Loucy (cell line): ENCODE measurements around the gene SHC3.
"Not testable (repeated sequence)": the region's sequence is repeated elsewhere in the genome, so short reads cannot be mapped to it uniquely, and the experiment has no call there.

ENCODE experiments used
- H2AFZ ChIP-seq: fragments of 200-600 bp; sonication (generic); 2 replicates; pipeline ENCODE4 v1.6.0; 2016; ENCODE audit warnings: antibody characterized with exemption, mild to moderate bottlenecking, low read length, moderate library complexity
- H3F3A ChIP-seq: fragments of 200-600 bp; 2 replicates; pipeline ENCODE4 v1.6.0; 2016; ENCODE audit warnings: antibody characterized with exemption, low read depth, mild to moderate bottlenecking
- H3K27me3 ChIP-seq: fragments of 200-600 bp; sonication (generic); 2 replicates; pipeline ENCODE4 v1.6.1; 2014; ENCODE audit warnings: low read length, mild to moderate bottlenecking; ENCODE audit not compliant: insufficient read depth, poor library complexity, severe bottlenecking
- H3K36me3 ChIP-seq: fragments of 200-600 bp; sonication (generic); 2 replicates; pipeline ENCODE4 v1.6.1; 2016; ENCODE audit warnings: low read length; ENCODE audit not compliant: insufficient read depth
- H3K4me1 ChIP-seq: fragments of 200-600 bp; sonication (generic); 2 replicates; pipeline ENCODE4 v1.5.1; 2014; ENCODE audit warnings: low read length, mild to moderate bottlenecking; ENCODE audit not compliant: insufficient read depth, poor library complexity, severe bottlenecking
- H3K4me2 ChIP-seq: fragments of 200-600 bp; sonication (generic); 2 replicates; pipeline ENCODE4 v1.6.0; 2014; ENCODE audit warnings: antibody characterized with exemption, low read length, low read depth, mild to moderate bottlenecking; ENCODE audit not compliant: poor library complexity, severe bottlenecking
- H3K4me3 ChIP-seq: fragments of 200-600 bp; sonication (generic); 2 replicates; pipeline ENCODE4 v1.5.1; 2014; ENCODE audit warnings: low read length, mild to moderate bottlenecking, mixed read lengths; ENCODE audit not compliant: poor library complexity, severe bottlenecking
- H3K79me2 ChIP-seq: fragments of 200-600 bp; sonication (generic); 2 replicates; pipeline ENCODE4 v1.6.1; 2014; ENCODE audit warnings: low read length; ENCODE audit not compliant: insufficient read depth
- H3K9ac ChIP-seq: fragments of 200-600 bp; sonication (generic); 2 replicates; pipeline ENCODE4 v1.6.0; 2014; ENCODE audit warnings: mild to moderate bottlenecking, low read depth, low read length, moderate library complexity; ENCODE audit not compliant: poor library complexity, severe bottlenecking
- H3K9me2 ChIP-seq: fragments of 200-600 bp; sonication (generic); replicated peaks from 2 replicates; pipeline ENCODE4 v1.6.1; 2016; ENCODE audit warnings: low read depth, low read length, mixed read lengths
- H3K9me3 ChIP-seq: fragments of 200-600 bp; sonication (generic); 2 replicates; pipeline ENCODE4 v1.6.1; 2014; ENCODE audit warnings: mild to moderate bottlenecking, antibody characterized with exemption, low read length, low read depth; ENCODE audit not compliant: insufficient read depth
- H4K20me1 ChIP-seq: fragments of 200-600 bp; sonication (generic); 2 replicates; pipeline ENCODE4 v1.6.0; 2014; ENCODE audit warnings: antibody characterized with exemption, low read length, mild to moderate bottlenecking; ENCODE audit not compliant: insufficient read depth, poor library complexity, severe bottlenecking
- CTCF ChIP-seq: fragments of 200-600 bp; sonication (generic); conservative IDR thresholded peaks from 2 replicates; pipeline ENCODE4 v1.5.1; 2014; ENCODE audit warnings: mild to moderate bottlenecking, antibody characterized with exemption, low read length
- EZH2phosphoT487 ChIP-seq: fragments of 200-600 bp; IDR thresholded peaks from 2 replicates; pipeline ENCODE4 v1.6.1; 2018; ENCODE audit warnings: antibody characterized with exemption, mild to moderate bottlenecking, moderate library complexity, borderline replicate concordance

The SHC3 gene

GRCh38 chr9:89213396-89213880 lies 34.8 kb upstream of the SHC3 start:
- Histone ChIP-seq H3K9ac (no peak overlapping the region), H3K4me1 (no peaks in the 10 kb centered on the region), H3F3A (no peaks in the 10 kb centered on the region), H3K9me3 (no peaks in the 10 kb centered on the region), H3K36me3 (no peaks in the 10 kb centered on the region), H3K79me2 (no peaks in the 10 kb centered on the region), H4K20me1 (no peaks in the 10 kb centered on the region), H2AFZ (no peak overlapping the region), H3K27me3 (no peaks in the 10 kb centered on the region), H3K4me3 (no peak overlapping the region), H3K9me2 (no peaks in the 10 kb centered on the region), H3K4me2 (no peak overlapping the region)
- no peak for TF ChIP-seq CTCF
- TF ChIP-seq EZH2phosphoT487, result no peak

- no peaks in the 10 kb centered on the region for H4K20me1 ChIP-seq
- H3K9me3 ChIP-seq, result no peaks in the 10 kb centered on the region
- no peaks in the 10 kb centered on the region for H3K79me2 ChIP-seq
- no peaks in the 10 kb centered on the region for H3K27me3 ChIP-seq
- no peaks in the 10 kb centered on the region for H3K9me2 ChIP-seq
- H3K4me1 ChIP-seq, result no peaks in the 10 kb centered on the region
- no peak overlapping the region for H3K4me2 ChIP-seq
- H3K36me3 ChIP-seq, result no peaks in the 10 kb centered on the region
- no peaks in the 10 kb centered on the region for H3F3A ChIP-seq
- no peak overlapping the region for H3K4me3 ChIP-seq
- H3K9ac ChIP-seq, result no peak overlapping the region
- no peak overlapping the region for H2AFZ ChIP-seq
- TF ChIP-seq CTCF, result no peak
- TF ChIP-seq EZH2phosphoT487, result no peak
These were observed 33.6 kb upstream of the SHC3 start for GRCh38 chr9:89212171-89212570.

GRCh38 chr9:89209311-89209710 lies 30.7 kb upstream of the SHC3 start:
- H3F3A ChIP-seq, H3K9me2 ChIP-seq, H3K36me3 ChIP-seq, H2AFZ ChIP-seq, H3K79me2 ChIP-seq, H4K20me1 ChIP-seq, H3K4me2 ChIP-seq, H3K27me3 ChIP-seq, H3K9me3 ChIP-seq, H3K9ac ChIP-seq, H3K4me3 ChIP-seq, H3K4me1 ChIP-seq: not testable (repeated sequence)

- no peaks in the 10 kb centered on the region for H3K79me2 ChIP-seq
- H3K4me3 ChIP-seq, result no peak overlapping the region
- no peaks in the 10 kb centered on the region for H3K9me3 ChIP-seq
- no peak overlapping the region for H3K4me2 ChIP-seq
- H3K9ac ChIP-seq, result no peak overlapping the region
- H3F3A ChIP-seq, result no peaks in the 10 kb centered on the region
- H2AFZ ChIP-seq, result no peak overlapping the region
- no peak for TF ChIP-seq CTCF
- TF ChIP-seq EZH2phosphoT487, result no peak
- H3K9me2 ChIP-seq, result no peaks in the 10 kb centered on the region
- H4K20me1 ChIP-seq, result no peaks in the 10 kb centered on the region
- no peaks in the 10 kb centered on the region for H3K36me3 ChIP-seq
- H3K4me1 ChIP-seq, result no peaks in the 10 kb centered on the region
- no peaks in the 10 kb centered on the region for H3K27me3 ChIP-seq
These were observed 28.4 kb upstream of the SHC3 start for GRCh38 chr9:89207026-89207425.
